ENCODE data around the gene GOLM1.
"Not testable (repeated sequence)": the region's sequence is repeated elsewhere in the genome, so short reads cannot be mapped to it uniquely, and the experiment has no call there.

GOLM1 gene

DNA sequence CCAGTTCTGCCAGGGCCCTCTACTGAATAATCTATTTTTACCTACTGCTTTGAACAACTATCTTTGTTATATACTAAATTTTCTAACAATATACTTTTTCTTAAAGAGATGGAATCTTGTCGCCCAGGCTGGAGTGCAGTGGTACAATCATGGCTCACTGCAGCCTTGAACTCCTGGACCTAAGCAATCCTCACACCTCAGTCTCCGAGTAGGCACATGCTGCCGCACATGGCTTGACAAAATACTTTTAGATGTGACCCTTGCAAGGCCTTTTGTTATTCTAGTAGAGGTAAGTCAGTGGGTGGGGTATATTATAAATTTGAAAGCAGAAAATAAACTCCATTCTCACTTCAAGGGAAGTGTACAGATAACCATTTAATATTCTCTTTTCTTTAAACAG lies 7.9 kb downstream of the GOLM1 start:
- no peak for DNase-seq (ENCODE audit: low read depth, low spot score)
- no peak overlapping the region for H3K27ac ChIP-seq

DNA sequence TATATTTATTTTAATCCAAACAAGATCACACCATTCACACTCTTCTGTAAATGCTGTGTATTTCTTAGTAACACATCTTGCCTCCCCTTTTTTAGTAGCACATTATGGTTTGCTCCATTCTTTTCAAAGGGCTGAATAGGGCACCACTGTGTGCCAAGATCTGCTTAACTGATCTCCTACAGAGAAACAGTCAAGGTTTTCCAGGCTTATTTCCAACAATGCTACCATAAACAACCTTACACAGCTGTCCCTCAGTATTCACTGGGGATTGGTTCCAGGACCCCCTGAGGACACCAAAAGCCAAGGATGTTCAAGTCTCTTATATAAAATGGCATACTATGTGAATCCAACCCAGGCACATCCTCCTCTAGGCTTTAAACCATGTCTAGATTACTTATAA lies 16.5 kb downstream of the GOLM1 start:
- DNase-seq (ENCODE audit: low read depth, low spot score), result no peak
- no peak overlapping the region for H3K27ac ChIP-seq

DNA sequence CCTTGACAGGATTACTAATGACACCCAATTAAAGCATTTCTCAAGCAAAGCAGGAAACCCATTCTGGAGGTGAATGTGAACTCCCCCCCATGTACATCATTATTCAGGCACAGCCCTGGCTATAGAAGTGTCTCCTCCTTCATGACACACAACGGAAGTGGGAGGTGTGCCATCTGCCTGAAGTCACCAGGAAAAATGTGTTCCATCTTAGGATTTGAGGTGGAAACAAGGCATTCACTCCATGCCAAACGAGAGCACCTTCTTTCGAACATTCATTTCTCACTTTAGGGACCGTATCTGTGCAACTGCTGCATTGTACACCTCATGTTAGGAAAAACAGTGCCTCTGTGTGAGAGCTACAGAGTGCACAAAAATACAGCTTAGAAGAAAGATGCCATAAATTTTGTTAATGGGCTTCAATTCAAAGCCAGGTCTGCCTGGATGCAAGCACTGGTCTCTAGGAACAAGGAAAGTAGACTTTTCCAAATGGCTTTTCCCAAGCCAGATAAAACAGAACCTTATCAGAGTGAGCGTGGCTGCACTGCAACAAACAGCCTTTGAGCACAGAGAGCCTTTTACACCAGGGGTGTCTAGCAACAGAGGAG lies 19.4 kb downstream of the GOLM1 start:
- H3K27ac ChIP-seq, result peak overlapping the region; percentile 64
- DNase-seq (ENCODE audit: low read depth, low spot score), result no peak

DNA sequence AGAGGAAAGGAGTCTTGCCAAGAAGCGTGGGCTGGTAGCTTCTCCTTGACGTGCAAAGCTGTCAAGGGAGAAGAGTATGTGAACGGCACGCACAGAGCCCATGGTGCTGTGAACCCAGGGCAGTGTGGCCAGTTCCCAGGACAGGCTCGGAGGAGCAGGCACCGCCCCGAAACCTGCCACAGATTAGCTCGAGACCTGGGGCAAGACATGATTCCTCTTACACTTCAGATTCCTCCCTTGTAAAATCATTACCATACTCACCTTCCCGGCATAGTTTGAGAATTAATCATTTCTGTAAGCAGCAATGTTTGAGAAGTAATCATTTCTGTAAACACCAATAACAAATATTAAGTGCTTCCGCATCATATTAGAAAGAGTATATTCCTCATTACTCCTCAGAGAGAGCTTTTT lies 19.9 kb downstream of the GOLM1 start:
- peak overlapping the region; percentile 64 for H3K27ac ChIP-seq
- DNase-seq (ENCODE audit: low read depth, low spot score), result no peak

DNA sequence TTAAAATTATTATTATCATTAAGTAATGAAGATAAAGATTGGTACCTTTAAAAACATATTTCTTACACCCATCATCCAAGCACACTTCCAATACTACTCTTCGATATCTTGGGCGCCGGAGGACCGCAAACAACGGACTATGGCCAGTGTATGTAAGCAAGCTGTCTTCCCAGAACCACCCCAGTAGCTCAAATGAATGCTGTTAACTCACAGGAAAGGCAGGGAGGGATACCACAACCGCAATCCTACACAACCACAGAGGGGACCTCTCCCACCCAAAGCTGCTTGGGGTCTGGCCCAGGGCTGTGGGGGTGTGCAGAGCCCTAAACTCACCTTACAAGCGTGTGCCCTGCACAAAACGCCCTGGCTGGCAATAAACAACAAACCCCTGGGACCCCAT lies 20.6 kb downstream of the GOLM1 start:
- H3K27ac ChIP-seq, result peak overlapping the region; percentile 64
- DNase-seq (ENCODE audit: low read depth, low spot score), result no peak

DNA sequence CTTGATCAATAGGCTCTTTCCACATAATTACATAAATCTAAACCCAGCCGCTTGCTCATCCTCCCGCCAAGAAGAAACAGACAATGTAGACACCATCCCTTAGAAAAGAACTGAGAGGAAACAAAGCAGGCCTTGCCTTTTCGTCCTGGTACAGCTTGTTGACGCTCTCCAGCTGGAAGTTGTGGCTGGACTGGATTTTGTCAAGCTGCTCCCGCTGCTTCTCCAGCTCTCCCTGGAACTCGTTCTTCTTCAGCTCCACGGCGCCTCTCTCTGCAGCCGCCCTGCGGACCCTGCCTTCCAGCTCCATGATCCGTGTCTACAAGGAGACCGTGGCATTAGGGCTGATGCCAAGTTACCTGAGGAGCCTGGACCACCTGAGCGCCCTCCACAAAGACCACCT lies 22.1 kb downstream of the GOLM1 start:
- no peak overlapping the region for H3K27ac ChIP-seq
- no peak for DNase-seq (ENCODE audit: low read depth, low spot score)

DNA sequence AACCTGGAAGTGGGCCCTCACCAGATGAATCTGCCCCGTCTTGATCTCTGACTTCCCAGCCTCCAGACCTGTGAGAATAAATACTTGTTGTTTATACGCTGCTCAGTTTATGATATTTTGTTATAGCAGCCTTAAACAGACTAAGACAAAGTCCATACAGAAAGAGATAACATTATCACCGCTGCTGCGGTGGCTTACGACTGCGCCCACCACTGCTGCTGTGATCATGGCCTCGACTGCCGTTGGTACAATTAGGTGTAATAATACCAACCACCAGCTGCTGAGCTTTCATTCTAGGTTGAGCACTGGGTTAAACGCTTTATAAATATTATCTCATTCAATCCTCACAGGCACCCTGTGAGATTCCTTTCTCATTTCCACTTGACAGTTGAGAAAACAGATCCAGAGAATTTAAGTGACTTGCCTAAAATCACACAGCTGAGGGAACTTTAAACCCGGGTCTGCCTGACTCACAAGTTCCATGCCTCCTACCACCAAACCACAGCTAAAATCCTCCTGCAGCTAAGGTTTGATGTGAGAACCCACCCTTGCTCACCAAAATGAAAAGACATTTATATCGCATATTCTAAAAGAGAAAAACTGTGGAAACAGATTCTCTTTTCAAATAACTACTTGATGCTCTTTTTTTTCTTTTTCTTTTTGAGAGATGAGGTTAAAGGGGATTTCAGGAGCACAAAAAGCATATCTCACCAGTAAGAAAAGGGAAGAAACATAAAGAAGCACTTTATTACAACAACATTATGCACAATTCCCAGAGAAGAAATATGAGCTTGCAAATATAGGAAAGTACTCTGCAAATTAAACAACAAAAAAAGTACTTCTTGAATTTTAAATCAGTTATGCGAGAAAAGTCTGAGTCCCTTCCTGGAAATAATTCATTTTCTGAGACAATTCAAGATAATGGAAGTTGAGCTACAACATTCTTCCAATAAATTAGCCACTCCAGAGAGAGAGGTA lies 23.9 kb downstream of the GOLM1 start:
- DNase-seq (ENCODE audit: low read depth, low spot score), result no peak
- no peak overlapping the region for H3K27ac ChIP-seq

DNA sequence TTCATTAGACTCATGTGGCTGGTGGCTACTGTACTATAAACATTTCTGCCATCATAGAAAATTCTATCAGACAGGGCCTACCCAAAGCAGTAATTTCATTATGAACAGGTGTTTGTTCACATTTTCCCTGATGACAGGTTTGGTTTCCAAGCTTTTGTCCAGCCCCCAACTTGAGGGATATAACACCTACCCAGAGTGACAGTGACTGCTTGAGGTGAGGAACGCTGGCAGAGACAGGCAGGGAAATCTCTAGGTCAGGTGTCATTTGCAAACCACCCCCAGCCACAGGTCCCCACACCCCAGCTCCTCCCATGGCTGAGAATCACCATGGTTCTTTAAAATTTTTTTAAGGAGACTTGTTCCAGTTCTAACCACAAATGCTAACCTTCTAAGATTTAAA lies 25.5 kb downstream of the GOLM1 start:
- no peak for DNase-seq (ENCODE audit: low read depth, low spot score)
- H3K27ac ChIP-seq, result no peak overlapping the region

DNA sequence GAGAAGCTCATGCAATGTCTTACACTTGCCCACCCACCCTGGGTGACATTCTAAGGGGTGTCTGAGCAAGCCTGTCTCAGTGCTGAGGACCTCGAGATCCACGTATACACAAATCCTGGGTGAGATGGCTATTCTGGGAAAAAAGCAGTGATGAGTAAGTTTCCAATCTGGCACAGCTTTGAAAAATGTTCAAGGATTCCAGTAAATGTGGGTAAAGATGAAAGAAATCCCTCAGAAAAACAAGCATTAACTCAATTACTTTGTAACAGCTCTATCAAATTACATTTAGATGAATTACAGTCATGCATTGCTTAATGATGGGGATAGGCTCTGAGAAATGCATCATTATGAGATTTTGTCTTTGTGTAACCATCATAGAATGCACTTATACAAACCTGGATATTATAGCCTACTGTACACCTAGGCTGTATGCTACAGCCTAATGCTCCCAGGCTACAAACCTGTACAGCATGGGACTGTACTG lies 26.9 kb downstream of the GOLM1 start:
- no peak for DNase-seq (ENCODE audit: low read depth, low spot score)
- no peak overlapping the region for H3K27ac ChIP-seq

DNA sequence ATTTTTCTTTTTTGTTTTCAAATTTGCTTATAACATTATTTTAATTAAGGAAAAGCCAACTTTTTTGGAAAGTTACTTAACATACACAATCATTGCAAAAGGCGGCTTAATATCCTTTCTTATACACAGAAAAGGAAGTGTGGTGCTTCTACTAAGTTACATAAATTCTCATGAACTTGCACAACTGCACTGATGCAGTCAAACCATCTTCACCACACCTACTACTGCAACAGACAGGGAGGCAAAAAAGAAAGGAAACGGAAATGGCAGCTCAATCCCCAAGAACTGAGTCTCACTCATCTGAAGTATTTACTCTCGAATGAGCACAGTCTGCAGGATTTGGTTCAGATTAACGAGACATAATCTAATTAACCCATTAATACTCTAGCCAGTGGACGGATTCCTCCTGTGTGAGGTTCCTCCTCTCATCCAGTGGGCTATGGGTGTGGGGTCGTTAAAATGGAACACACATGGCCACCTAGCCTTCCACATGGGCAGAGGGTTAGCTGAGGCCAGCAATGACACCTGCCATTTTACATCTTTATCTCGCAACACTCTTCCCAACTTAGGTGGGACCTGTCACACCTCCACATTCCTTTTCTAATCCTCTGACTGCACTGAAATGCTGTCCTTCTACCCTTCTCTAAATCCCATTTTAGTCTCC lies 30.0 kb downstream of the GOLM1 start:
- no peak for DNase-seq (ENCODE audit: low read depth, low spot score)
- H3K27ac ChIP-seq, result no peak overlapping the region

DNA sequence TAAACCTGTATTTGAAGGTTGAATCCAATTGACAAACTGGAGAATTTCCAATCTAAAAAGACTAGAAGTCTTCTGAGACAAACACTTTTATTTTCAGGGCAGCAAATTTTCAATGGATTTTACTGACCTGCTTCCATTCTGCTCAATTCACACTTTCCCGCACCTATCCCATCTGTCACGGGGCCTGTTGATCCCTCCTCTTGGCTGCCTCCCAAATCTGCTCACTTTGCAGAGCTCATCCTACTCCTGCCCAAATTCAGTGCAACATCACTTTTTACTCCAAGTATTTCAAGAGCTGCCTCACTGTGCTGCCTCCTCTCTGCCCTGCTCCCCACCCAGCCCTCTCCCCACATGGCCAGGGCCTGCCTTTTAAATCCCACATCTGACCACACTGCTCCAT lies 35.1 kb downstream of the GOLM1 start:
- DNase-seq (ENCODE audit: low read depth, low spot score), result no peak
- H3K27ac ChIP-seq, result no peak overlapping the region

DNA sequence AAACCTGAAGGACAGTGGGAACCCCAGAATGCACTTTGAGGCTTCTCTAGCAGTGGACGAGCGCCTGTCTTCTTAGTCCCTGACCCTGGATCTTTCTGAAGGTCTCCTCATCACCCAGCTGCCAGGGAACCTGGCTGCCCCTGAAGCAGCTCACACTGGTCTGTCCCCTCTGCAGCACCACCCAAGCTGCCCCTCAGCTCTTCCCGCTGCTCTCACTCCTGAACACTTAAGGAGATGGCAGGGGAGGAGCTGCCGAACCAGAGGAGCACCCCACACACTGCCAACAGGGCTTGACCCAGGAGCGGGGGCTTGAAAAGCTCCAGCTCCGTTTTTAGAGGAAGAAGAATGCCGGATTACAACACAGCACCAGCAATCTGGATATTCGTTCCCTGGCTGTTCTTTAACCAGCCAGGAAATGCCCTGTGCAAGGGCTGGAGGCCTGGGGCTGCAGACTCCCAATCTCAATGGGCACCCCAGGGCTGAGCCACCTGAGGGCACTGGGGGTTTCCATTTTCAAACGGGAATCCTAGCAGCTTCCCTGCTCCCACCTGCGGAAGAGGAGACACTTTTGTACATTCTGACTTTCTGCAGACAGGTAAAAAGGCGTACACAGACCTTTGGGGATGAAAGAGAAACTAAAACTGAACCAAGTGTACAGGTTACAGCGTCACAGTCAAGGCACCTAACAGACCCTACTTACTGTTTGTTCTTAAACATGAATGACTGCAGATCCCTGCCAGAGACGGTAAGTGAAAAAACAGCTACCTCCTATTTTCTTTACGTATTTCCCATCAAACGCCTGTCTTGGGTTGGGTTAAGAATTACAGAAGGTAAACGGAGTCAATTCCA lies 36.3 kb downstream of the GOLM1 start:
- DNase-seq (ENCODE audit: low read depth, low spot score), result no peak
- H3K27ac ChIP-seq, result no peak overlapping the region

DNA sequence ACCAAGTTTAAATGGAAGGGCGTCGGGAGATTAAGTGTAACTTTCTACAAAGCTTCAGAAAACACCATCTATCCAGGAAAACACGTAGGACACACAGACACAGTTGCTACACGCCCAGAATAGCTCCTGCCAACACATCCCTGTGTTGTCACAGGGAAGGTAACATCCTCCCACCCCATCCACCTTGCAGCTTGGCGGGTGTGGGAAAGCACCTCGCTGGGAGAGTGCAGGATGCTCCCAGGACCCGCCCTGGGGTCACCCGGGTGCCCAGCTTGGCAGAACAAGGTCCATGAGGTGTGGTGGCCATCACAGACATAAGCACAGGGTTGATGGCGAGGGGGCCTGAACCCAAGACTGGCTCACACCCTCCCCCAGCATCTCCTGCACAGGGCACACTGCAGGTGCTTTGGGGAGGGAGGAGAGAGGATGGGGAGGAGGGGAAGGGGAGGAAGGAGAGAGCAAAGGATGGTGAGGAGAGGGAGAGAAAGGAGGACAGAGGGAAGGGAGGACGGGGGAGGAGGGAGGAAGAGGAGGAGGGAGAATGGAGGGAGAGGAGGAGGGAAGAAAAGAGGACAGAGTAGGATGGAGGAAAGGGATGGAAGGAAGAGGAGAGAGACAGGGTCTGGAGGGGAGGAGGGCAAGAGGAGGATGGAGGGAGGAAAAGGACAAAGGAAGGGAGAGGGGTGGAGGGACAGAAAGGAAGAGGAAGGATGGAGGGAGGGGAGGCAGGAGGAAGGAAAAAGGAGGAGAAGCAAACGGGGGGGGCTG lies 37.2 kb downstream of the GOLM1 start:
- no peak overlapping the region for H3K27ac ChIP-seq
- no peak for DNase-seq (ENCODE audit: low read depth, low spot score)

DNA sequence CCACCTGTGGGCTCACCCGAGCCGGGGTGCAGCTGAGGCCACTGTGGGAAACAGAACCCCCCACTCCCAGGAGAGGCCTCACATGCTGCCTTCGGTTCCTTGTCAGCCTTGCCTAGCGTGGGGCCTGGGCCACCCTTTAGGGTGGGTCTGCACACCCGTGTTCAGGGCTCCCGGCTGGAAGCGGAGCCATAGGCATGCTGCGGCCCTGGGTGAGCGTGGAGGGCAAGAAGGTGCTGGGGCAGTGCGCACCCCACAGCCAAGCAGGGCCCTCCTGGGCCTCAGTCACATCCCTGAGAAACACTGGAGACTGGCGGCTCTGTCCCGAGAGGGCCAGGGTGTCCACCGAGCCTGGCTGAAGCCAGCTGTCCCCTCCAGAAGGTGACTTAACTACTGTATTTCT lies 41.9 kb downstream of the GOLM1 start:
- no peak overlapping the region for H3K27ac ChIP-seq
- DNase-seq (ENCODE audit: low read depth, low spot score), result no peak

DNA sequence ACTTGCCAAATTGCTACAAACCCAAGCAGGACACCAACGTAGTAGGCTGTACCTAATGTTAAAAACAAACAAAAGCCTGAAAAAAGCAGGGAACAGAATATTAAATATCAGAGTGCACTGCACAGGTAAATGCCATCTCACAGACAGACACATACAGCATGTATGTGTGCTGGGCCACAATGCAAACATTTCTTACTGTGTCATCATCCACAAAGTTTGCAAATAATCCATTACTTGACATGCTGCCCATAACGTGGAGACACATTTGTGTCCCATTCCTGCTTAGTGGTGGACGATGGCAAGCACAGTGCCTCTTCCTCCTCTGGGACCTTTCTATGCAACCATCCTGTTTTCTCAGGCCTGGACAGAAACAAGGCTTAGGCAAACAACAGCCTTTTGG lies 44.7 kb downstream of the GOLM1 start:
- DNase-seq (ENCODE audit: low read depth, low spot score), result no peak
- H3K27ac ChIP-seq, result no peak overlapping the region

DNA sequence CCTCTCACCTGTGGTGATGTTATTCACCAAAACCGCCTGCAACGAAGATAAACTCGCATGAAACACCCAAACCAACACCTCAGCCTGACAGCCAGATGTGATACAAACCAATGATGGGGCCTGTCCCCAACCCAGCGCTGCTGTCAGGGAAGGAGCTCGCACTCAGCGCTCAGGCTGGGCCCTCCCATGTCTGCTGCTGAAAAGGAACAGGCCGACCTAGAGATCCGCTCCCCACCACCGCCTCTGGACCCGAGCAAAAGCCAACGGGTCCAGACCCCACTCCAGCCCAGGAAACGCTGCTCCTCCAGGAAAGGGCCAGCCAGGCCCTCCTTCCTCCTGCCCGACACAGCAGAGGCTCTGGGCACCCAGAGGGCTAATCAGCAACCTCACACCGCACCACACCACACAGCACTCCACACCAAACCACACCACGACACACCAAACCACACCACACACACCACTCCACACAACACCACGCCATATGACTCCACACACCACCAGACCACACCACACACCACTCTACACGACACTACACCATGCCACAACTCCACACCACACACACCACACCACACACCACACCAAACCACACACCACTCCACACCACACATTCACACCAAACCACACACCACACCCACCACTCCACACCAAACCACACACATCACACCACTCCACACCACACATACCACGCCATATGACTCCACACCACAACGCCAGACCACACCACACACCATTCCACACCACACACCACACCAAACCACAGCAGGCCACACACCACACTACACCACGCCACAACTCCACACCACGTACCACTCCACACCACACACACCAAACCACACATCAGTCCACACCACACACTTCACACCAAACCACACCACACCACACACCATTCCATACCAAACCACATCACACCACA lies 46.5 kb downstream of the GOLM1 start:
- no peak overlapping the region for H3K27ac ChIP-seq
- no peak for DNase-seq (ENCODE audit: low read depth, low spot score)

DNA sequence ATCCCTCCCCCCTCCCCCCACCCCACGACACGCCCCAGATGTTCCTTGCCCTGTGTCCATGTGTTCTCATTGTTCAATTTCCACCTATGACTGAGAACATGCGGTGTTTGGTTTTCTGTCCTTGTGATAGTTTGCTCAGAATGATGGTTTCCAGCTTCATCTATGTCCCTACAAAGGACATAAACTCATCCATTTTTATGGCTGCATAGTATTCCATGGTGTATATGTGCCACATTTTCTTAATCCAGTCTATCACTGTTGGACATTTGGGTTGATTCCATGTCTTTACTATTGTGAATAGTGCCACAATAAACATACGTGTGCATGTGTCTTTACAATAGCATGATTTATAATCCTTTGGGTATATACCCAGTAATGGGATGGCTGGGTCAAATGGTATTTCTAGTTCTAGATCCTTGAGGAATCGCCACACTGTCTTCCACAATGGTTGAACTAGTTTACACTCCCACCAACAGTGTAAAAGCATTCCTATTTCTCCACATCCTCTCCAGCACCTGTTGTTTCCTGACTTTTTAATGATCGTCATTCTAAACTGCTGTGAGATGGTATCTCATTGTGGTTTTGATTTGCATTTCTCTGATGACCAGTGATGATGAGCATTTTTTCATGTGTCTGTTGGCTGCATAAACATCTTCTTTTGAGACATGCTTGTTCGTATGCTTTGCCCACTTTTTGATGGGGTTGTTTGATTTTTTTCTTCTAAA lies 51.2 kb downstream of the GOLM1 start:
- DNase-seq (ENCODE audit: low read depth, low spot score), result not testable (repeated sequence)

DNA sequence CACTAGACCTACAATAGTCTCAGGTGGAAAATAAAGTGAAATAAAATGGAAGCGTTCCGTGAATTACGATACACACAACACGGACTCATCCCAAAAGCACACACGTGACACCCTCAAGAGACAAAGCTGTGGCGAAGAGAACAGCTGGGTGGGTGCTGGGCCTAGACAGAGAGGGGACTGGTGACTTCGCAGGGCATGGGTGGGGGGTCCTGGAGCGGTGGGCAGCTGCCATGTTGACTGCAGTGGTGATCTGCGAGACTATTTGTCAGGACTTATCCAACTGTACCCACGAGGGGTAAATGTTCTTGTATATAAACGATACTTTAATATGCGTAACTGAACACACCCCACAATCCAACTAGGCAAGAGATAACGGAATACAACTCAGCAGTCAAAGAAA lies 52.0 kb downstream of the GOLM1 start:
- no peak overlapping the region for H3K27ac ChIP-seq
- DNase-seq (ENCODE audit: low read depth, low spot score), result no peak

More for the DNA sequence above, 51.2 kb downstream of the GOLM1 start:
- H3K27ac ChIP-seq, result not testable (repeated sequence)
